GM23338 (cell line): ENCODE data around the gene LHX4.

Experiments used
- EZH2 ChIP-seq: fragments of 200-600 bp; sonication (generic); IDR thresholded peaks from one replicate; pipeline ENCODE4 v1.8.0; 2017; ENCODE audit warnings: antibody characterized with exemption, mild to moderate bottlenecking, low read depth; ENCODE audit not compliant: unreplicated experiment
- EZH2phosphoT487 ChIP-seq: fragments of 200-600 bp; sonication (generic); IDR thresholded peaks from one replicate; pipeline ENCODE4 v1.8.1; 2018; ENCODE audit warnings: antibody characterized with exemption; ENCODE audit not compliant: unreplicated experiment
- NANOG ChIP-seq: IDR thresholded peaks from 2 replicates; pipeline ENCODE4 v1.6.1; 2016; ENCODE audit warnings: antibody characterized with exemption, borderline replicate concordance
- POLR2AphosphoS5 ChIP-seq: IDR thresholded peaks from 2 replicates; pipeline ENCODE4 v1.6.1; 2016; ENCODE audit warnings: antibody characterized with exemption, low read depth
- REST ChIP-seq: IDR thresholded peaks from one replicate; pipeline ENCODE4 v1.6.1; 2018; ENCODE audit warnings: antibody characterized with exemption; ENCODE audit not compliant: unreplicated experiment
- STAT1 ChIP-seq: IDR thresholded peaks from one replicate; pipeline ENCODE4 v1.6.1; 2016; ENCODE audit warnings: antibody characterized with exemption; ENCODE audit not compliant: unreplicated experiment
- TF ChIP-seq, protein P1 (sequence below), 2 experiments: fragments of 200-600 bp in 1 of 2; sonication (generic) in 1 of 2; conservative IDR thresholded peaks; 2 replicates each; pipeline versions ENCODE4 v1.5.1 to v1.6.1; 2016 to 2017; ENCODE audit warnings: antibody characterized with exemption in 2 of 2, low read depth in 2 of 2, mild to moderate bottlenecking in 2 of 2, moderate library complexity in 1 of 2
- TF ChIP-seq, protein P2 (sequence below): IDR thresholded peaks from 2 replicates; pipeline ENCODE4 v1.6.1; 2016; ENCODE audit warnings: antibody characterized with exemption

- TF ChIP-seq, protein P1, sequence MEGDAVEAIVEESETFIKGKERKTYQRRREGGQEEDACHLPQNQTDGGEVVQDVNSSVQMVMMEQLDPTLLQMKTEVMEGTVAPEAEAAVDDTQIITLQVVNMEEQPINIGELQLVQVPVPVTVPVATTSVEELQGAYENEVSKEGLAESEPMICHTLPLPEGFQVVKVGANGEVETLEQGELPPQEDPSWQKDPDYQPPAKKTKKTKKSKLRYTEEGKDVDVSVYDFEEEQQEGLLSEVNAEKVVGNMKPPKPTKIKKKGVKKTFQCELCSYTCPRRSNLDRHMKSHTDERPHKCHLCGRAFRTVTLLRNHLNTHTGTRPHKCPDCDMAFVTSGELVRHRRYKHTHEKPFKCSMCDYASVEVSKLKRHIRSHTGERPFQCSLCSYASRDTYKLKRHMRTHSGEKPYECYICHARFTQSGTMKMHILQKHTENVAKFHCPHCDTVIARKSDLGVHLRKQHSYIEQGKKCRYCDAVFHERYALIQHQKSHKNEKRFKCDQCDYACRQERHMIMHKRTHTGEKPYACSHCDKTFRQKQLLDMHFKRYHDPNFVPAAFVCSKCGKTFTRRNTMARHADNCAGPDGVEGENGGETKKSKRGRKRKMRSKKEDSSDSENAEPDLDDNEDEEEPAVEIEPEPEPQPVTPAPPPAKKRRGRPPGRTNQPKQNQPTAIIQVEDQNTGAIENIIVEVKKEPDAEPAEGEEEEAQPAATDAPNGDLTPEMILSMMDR (conservative IDR thresholded peaks at IDR 0.05; ENCODE audit: low read depth in 2 of 2): no peak
- TF ChIP-seq REST (no peak), POLR2AphosphoS5 (no peak), EZH2phosphoT487 (no peak), EZH2 (no peak), NANOG (no peak), STAT1 (no peak)
- TF ChIP-seq, protein P2, sequence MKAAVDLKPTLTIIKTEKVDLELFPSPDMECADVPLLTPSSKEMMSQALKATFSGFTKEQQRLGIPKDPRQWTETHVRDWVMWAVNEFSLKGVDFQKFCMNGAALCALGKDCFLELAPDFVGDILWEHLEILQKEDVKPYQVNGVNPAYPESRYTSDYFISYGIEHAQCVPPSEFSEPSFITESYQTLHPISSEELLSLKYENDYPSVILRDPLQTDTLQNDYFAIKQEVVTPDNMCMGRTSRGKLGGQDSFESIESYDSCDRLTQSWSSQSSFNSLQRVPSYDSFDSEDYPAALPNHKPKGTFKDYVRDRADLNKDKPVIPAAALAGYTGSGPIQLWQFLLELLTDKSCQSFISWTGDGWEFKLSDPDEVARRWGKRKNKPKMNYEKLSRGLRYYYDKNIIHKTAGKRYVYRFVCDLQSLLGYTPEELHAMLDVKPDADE: no peak
These were observed 40.0 kb upstream of the LHX4 start for GRCh38 chr1:180190091-180190490.
